Activated CD4-positive, CD25-positive, alpha-beta regulatory T cell (primary cell): ENCODE data around the gene MROH2A.
"Not testable (repeated sequence)": the region's sequence is repeated elsewhere in the genome, so short reads cannot be mapped to it uniquely, and the experiment has no call there.

Experiments
- DNase-seq, 4 experiments: peaks; one replicate each; lab custom pipeline; 2025; lab: John Stamatoyannopoulos, UW

MROH2A gene

GRCh38 chr2:233778030-233778429, at the start of gene MROH2A:
MROH2A (plus strand) TSS chr2:233778330; CDS start chr2:233779359, 1,029 bp downstream.
- no peak for DNase-seq

- DNase-seq: no peak
These were observed 49.3 kb upstream of the MROH2A start, which contains the start of gene UGT1A3 for GRCh38 chr2:233728723-233729301. UGT1A3 (plus strand) TSS chr2:233729042; CDS start chr2:233729127, 85 bp downstream.

GRCh38 chr2:233736868-233737653, 41.1 kb upstream of the MROH2A start:
- DNase-seq: not testable (repeated sequence)

GRCh38 chr2:233740870-233741269, 37.3 kb upstream of the MROH2A start:
- DNase-seq: no peak

- no peak for DNase-seq
These were observed 34.5 kb upstream of the MROH2A start for GRCh38 chr2:233743464-233744259.

- no peak for DNase-seq
These were observed 32.9 kb upstream of the MROH2A start for GRCh38 chr2:233745073-233745755.

GRCh38 chr2:233745838-233746237, 32.3 kb upstream of the MROH2A start:
- not testable (repeated sequence) for DNase-seq

GRCh38 chr2:233746475-233747282, 31.5 kb upstream of the MROH2A start:
- no peak for DNase-seq

- no peak for DNase-seq
These were observed 30.9 kb upstream of the MROH2A start for GRCh38 chr2:233747283-233747544.

- DNase-seq: not testable (repeated sequence)
These were observed 27.4 kb upstream of the MROH2A start for GRCh38 chr2:233750689-233751088.

- not testable (repeated sequence) for DNase-seq
These were observed 26.7 kb upstream of the MROH2A start for GRCh38 chr2:233751212-233752009.

GRCh38 chr2:233754872-233755611, 23.1 kb upstream of the MROH2A start:
- DNase-seq: no peak

- DNase-seq: no peak
These were observed 21.6 kb upstream of the MROH2A start for GRCh38 chr2:233756429-233757081.

GRCh38 chr2:233758141-233758540, 20.0 kb upstream of the MROH2A start:
- no peak for DNase-seq

- DNase-seq: no peak
These were observed 19.3 kb upstream of the MROH2A start for GRCh38 chr2:233758849-233759248.

GRCh38 chr2:233760043-233760442, 18.1 kb upstream of the MROH2A start, which contains the start of gene UGT1A1:
UGT1A1 (plus strand) TSS chr2:233760270; CDS start chr2:233760288, 18 bp downstream.
- DNase-seq: no peak

- DNase-seq: no peak
These were observed 16.9 kb upstream of the MROH2A start for GRCh38 chr2:233761040-233761769.

GRCh38 chr2:233764264-233764663, 13.9 kb upstream of the MROH2A start:
- DNase-seq: no peak

- no peak for DNase-seq
These were observed 13.4 kb upstream of the MROH2A start for GRCh38 chr2:233764761-233765160.
